IMR-90 (cell line): Measurements from ENCODE around the gene TTC7B. TPM values are rescaled to one million over a fixed set of nuclear protein-coding genes. Genes with fewer than 3 reads are reported as not detected.

ENCODE experiments used
- ATAC-seq: fragments of 200-7000 bp; cut with Tn5 transposase; 2 replicates; pipeline ENCODE4 v1.9.1; 2020; ENCODE audit warnings: low read depth, mild to moderate bottlenecking, moderate library complexity
- BruUV-seq: library from RNA; stranded (reverse); fragments of 400-500 nt; replicated peaks from 2 replicates; lab custom pipeline; 2021; lab: Mats Ljungman, UMichigan
- CTCF ChIA-PET: fragments of 300-600 bp; formaldehyde crosslinking; extraction: SDS; loops from one replicate; lab custom pipeline; 2021; ENCODE audit warnings: antibody characterized with exemption; lab: Yijun Ruan, JAX
- POLR2A ChIA-PET: fragments of 300-600 bp; sonication (Branson Sonifier 250); formaldehyde crosslinking; loops from one replicate; lab custom pipeline; 2022; ENCODE audit warnings: antibody characterized with exemption; ENCODE audit not compliant: unreplicated experiment; lab: Charles Lee
- DNase-seq: peaks from one replicate; pipeline ENCODE4 v3.0.0; 2013
- H2AFZ ChIP-seq: replicated peaks from 2 replicates; pipeline ENCODE3; 2013; ENCODE audit warnings: low read length, mild to moderate bottlenecking; ENCODE audit not compliant: poor library complexity
- H2AK5ac ChIP-seq: 2 replicates; pipeline ENCODE4 v1.6.1; 2013; ENCODE audit warnings: low read depth, low read length, inconsistent platforms
- H2AK9ac ChIP-seq: replicated peaks from 2 replicates; pipeline ENCODE3; 2013; ENCODE audit warnings: mild to moderate bottlenecking, low read depth, low read length, moderate library complexity; ENCODE audit not compliant: poor library complexity
- H2BK120ac ChIP-seq: 2 replicates; pipeline ENCODE4 v1.6.1; 2013; ENCODE audit warnings: low read depth, low read length, inconsistent platforms
- H2BK15ac ChIP-seq: 3 replicates; pipeline ENCODE4 v1.6.1; 2013; ENCODE audit warnings: low read depth, low read length, inconsistent platforms
- H2BK20ac ChIP-seq: 2 replicates; pipeline ENCODE4 v1.6.1; 2013; ENCODE audit warnings: low read depth, mild to moderate bottlenecking, inconsistent platforms, low read length, moderate library complexity
- H2BK5ac ChIP-seq: 2 replicates; pipeline ENCODE4 v1.6.1; 2013; ENCODE audit warnings: mild to moderate bottlenecking, low read depth, low read length, inconsistent platforms; ENCODE audit not compliant: poor library complexity, severe bottlenecking
- H3K14ac ChIP-seq: replicated peaks from 2 replicates; pipeline ENCODE4 v1.6.1; 2013; ENCODE audit warnings: low read depth, low read length, inconsistent platforms
- H3K18ac ChIP-seq: 2 replicates; pipeline ENCODE4 v1.6.1; 2013; ENCODE audit warnings: low read depth, low read length, control low read depth
- H3K23ac ChIP-seq: 2 replicates; pipeline ENCODE4 v1.6.1; 2013; ENCODE audit warnings: low read depth, low read length, inconsistent platforms
- H3K27ac ChIP-seq: 2 replicates; pipeline ENCODE4 v1.5.1; 2013; ENCODE audit warnings: mild to moderate bottlenecking, control low read depth, low read length; ENCODE audit not compliant: insufficient read depth
- H3K27me3 ChIP-seq: 2 replicates; pipeline ENCODE4 v1.6.1; 2013; ENCODE audit warnings: low read length; ENCODE audit not compliant: control insufficient read depth, insufficient read depth
- H3K36me3 ChIP-seq: 2 replicates; pipeline ENCODE4 v1.6.1; 2013; ENCODE audit warnings: low read length, mixed read lengths; ENCODE audit not compliant: control insufficient read depth, insufficient read depth
- H3K4ac ChIP-seq: 2 replicates; pipeline ENCODE4 v1.6.1; 2013; ENCODE audit warnings: low read depth, low read length, inconsistent platforms
- H3K4me1 ChIP-seq: 2 replicates; pipeline ENCODE4 v1.6.1; 2013; ENCODE audit warnings: low read length, mixed read lengths; ENCODE audit not compliant: control insufficient read depth, insufficient read depth
- H3K4me2 ChIP-seq: 2 replicates; pipeline ENCODE4 v1.6.1; 2013; ENCODE audit warnings: low read depth, mild to moderate bottlenecking, control low read depth, low read length, moderate library complexity
- H3K4me3 ChIP-seq: 2 replicates; pipeline ENCODE4 v1.5.1; 2013; ENCODE audit warnings: low read depth, mild to moderate bottlenecking, control low read depth, low read length, moderate library complexity; ENCODE audit not compliant: insufficient read depth
- H3K56ac ChIP-seq: 2 replicates; pipeline ENCODE4 v1.6.1; 2013; ENCODE audit warnings: low read length, inconsistent platforms; ENCODE audit not compliant: insufficient read depth; ENCODE audit errors: extremely low read depth
- H3K79me1 ChIP-seq, 2 experiments: 2 replicates each; pipeline ENCODE4 v1.6.1; 2013; ENCODE audit warnings: low read length in 2 of 2, inconsistent platforms in 1 of 2, low read depth in 1 of 2
- H3K9ac ChIP-seq: 2 replicates; pipeline ENCODE4 v1.6.1; 2013; ENCODE audit warnings: low read depth, low read length, control low read depth
- H3K9me1 ChIP-seq: 2 replicates; pipeline ENCODE4 v1.6.1; 2013; ENCODE audit warnings: low read length, inconsistent platforms; ENCODE audit not compliant: insufficient read depth
- H3K9me3 ChIP-seq: 2 replicates; pipeline ENCODE4 v1.6.1; 2013; ENCODE audit warnings: low read length; ENCODE audit not compliant: control insufficient read depth, insufficient read depth
- H4K20me1 ChIP-seq: 2 replicates; pipeline ENCODE4 v1.6.1; 2013; ENCODE audit warnings: low read length, inconsistent platforms; ENCODE audit not compliant: insufficient read depth
- H4K5ac ChIP-seq: 2 replicates; pipeline ENCODE4 v1.6.1; 2013; ENCODE audit warnings: mild to moderate bottlenecking, low read depth, low read length, control low read depth
- H4K8ac ChIP-seq, 2 experiments: 2 replicates each; pipeline ENCODE4 v1.6.1; 2013; ENCODE audit warnings: low read depth in 2 of 2, low read length in 2 of 2, control low read depth in 1 of 2, inconsistent platforms in 1 of 2
- H4K91ac ChIP-seq: 2 replicates; pipeline ENCODE4 v1.6.1; 2013; ENCODE audit warnings: low read depth, low read length, inconsistent platforms; ENCODE audit not compliant: insufficient read depth
- MXI1 ChIP-seq: IDR thresholded peaks from 2 replicates; pipeline ENCODE4 v1.6.1; 2012; ENCODE audit warnings: low read depth, mild to moderate bottlenecking, low read length, moderate library complexity, borderline replicate concordance
- NFE2L2 ChIP-seq: fragments of 150-350 bp; IDR thresholded peaks from 2 replicates; pipeline ENCODE4 v1.6.1; 2016; ENCODE audit warnings: low read depth, mild to moderate bottlenecking, low read length
- RAD21 ChIP-seq: IDR thresholded peaks from 2 replicates; pipeline ENCODE4 v1.6.1; 2012; ENCODE audit warnings: low read length, improper control_type of control experiment
- RCOR1 ChIP-seq: IDR thresholded peaks from 2 replicates; pipeline ENCODE4 v1.6.1; 2012; ENCODE audit warnings: mild to moderate bottlenecking, low read length, improper control_type of control experiment; ENCODE audit not compliant: insufficient replicate concordance
- SMC3 ChIP-seq: fragments of 150-350 bp; IDR thresholded peaks from 2 replicates; pipeline ENCODE4 v1.6.1; 2016; ENCODE audit warnings: low read depth, mild to moderate bottlenecking, antibody characterized with exemption, low read length, moderate library complexity
- USF2 ChIP-seq: fragments of 150-350 bp; IDR thresholded peaks from 2 replicates; pipeline ENCODE4 v1.6.1; 2017; ENCODE audit warnings: mild to moderate bottlenecking, antibody characterized with exemption, low read length, low read depth
- WGBS, 2 experiments: methylation state at CpG; one replicate each; pipeline versions ENCODE4 v1.1.5 to v1.1.7; 2013; ENCODE audit warnings: missing lambda C conversion rate in 2 of 2; ENCODE audit not compliant: insufficient read length in 1 of 2; ENCODE audit errors: extremely low coverage in 2 of 2; 5-methylcytosine and 5-hydroxymethylcytosine counted together
- dilution Hi-C: fragments of 300-500 bp; cut with HindIII; formaldehyde crosslinking; loops from one replicate; pipeline ENCODE4 v1.14.3; 2018; ENCODE audit warnings: low sequenced_read_pairs; ENCODE audit not compliant: unreplicated experiment
- in situ Hi-C: fragments of 300-500 bp; cut with MboI; formaldehyde crosslinking; loops from 3 replicates; pipeline ENCODE4 v1.14.3; 2019; ENCODE audit warnings: low sequenced_read_pairs, inconsistent platforms, mixed read lengths
- intact Hi-C: fragments of 100-400 bp; cut with micrococcal nuclease; formaldehyde crosslinking; loops from 2 replicates; pipeline ENCODE4 v1.10.0; 2022
- polyA plus RNA-seq, 3 experiments: library from polyadenylated mRNA; depleted of rRNA; stranded (reverse); fragments of >200 nt; gene quantifications; 2 replicates each; pipeline ENCODE4 v1.2.3, GENCODE V29; 2012; ENCODE audit warnings: low replicate concordance in 1 of 3
- total RNA-seq: library from RNA; depleted of rRNA; stranded (reverse); fragments of >200 nt; gene quantifications from 2 replicates; pipeline ENCODE4 v1.2.3, GENCODE V29; 2012

The TTC7B gene
- total and polyA plus RNA-seq, 2 of the 4 experiments (the other 2 are of a cell fraction), result 18.1 to 35.3 TPM

- TF ChIP-seq NFE2L2 (no peak), MXI1 (no peak)
Measured at GRCh38 chr14:90574188-90575131, 241.8 kb downstream of the TTC7B start (continued).

DNA sequence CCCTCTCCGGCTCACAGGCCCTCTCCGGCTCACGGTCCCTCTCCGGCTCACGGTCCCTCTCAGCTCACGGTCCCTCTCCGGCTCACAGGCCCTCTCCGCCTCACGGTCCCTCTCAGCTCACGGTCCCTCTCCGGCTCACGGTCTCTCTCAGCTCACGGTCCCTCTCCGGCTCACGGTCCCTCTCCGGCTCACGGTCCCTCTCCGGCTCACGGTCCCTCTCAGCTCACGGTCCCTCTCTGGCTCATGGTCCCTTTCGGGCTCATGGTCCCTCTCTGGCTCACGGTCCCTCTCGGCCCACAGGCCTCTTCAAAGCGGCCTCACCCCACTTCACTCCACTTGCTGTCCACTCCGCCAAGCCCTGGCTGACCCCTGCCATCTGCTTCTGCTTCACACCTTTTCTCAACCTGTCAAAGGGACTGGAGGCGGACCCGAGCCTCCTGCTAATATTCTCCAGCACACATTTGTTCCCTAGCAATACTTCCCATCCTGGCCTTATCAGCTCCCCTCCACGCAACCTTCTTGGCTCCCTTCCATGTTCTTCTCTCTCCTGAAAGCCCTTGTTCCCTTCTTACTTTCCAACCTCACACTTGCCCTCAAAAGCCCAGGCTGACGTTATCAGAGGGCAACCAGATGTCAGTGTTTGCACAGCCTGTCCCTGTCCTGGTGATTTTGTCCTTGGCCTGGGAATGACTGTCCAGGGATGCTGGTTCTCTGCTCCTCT, 242.7 kb downstream of the TTC7B start:
- no TSS peak for BruUV-seq
- Histone ChIP-seq H2AK5ac (no peak overlapping the region), H3K36me3 (peaks cover 7% of the 10 kb centered on the region; the same call in 1 of the 2 replicates), H2AFZ (no peak overlapping the region), H3K9me1 (no peaks in the 10 kb centered on the region; the same call in 1 of the 2 replicates), H4K8ac (no peak overlapping the region), H4K91ac (no peak overlapping the region), H2AK9ac (no peak overlapping the region), H3K9me3 (no peaks in the 10 kb centered on the region), H2BK15ac (no peak overlapping the region), H3K79me1 (no peaks in the 10 kb centered on the region; a peak in 2 of 4 replicates), H4K5ac (no peak overlapping the region), H3K4me2 (no peak overlapping the region), H3K14ac (no peak overlapping the region), H3K56ac (no peak overlapping the region), H3K23ac (no peak overlapping the region), H3K18ac (no peak overlapping the region), H2BK20ac (no peak overlapping the region), H3K27me3 (no peaks in the 10 kb centered on the region), H3K27ac (no peak overlapping the region), H3K4ac (no peak overlapping the region), H2BK5ac (no peak overlapping the region), H3K4me1 (peaks cover 7% of the 10 kb centered on the region; the same call in 1 of the 2 replicates), H2BK120ac (no peak overlapping the region), H3K4me3 (no peak overlapping the region), H4K20me1 (no peaks in the 10 kb centered on the region), H3K9ac (no peak overlapping the region)
- dilution Hi-C loops, result no loop called here
- intact Hi-C loops, result no loop called here
- DNase-seq, result no peak
- POLR2A ChIA-PET, result no interaction called here
- TF ChIP-seq USF2 (no peak), RCOR1 (no peak), RAD21 (no peak), SMC3 (no peak)
- CTCF ChIA-PET, result no interaction called here
- in situ Hi-C loops, result no loop called here
- no peak for ATAC-seq
- 92% methylated on average over 18 of the region's 29 CpGs; no CpG with 5 or more reads in 1 of the 2 experiments for WGBS, 2 experiments
